ENCODE measurements around the gene RRAGC. TPM values are rescaled to one million over a fixed set of nuclear protein-coding genes. Genes with fewer than 3 reads are reported as not detected.
"Not testable (repeated sequence)": the region's sequence is repeated elsewhere in the genome, so short reads cannot be mapped to it uniquely, and the experiment has no call there.

The RRAGC gene
- total and polyA plus RNA-seq, 3 donors from 2014 or later, result 25.2 to 40.3 (median 29.5) TPM

DNA sequence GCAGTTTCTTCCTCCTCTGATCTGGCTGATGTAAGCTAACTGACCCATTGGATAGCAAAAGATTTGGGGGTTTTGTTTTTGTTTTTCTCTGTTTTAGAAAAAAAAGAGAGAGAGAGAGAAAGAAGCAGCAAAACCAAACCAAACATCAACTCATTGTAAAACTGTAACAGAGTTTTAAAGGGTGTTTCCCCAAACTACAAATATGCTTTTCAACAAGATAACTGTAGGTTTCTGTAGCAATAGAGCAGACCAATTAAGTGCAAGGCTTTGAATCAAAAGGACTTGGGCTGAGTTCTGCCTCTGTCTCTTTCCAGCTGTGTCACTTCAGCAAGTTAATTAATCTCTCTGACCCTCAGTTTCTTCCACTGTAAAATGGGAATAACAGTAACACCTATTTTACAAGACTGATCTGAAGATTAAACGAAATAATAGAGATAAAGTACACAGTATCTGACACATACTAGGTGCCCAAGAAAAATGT is 44.5 kb downstream of the RRAGC start:
- Histone ChIP-seq H3K4me3 (no peak overlapping the region), H3K36me3 (ENCODE audit: low read depth, missing control alignments) (no peaks in the 10 kb centered on the region), H3K9me3 (no peaks in the 10 kb centered on the region), H3K27ac (no peak overlapping the region), H3K4me1 (peaks cover 17% of the 10 kb centered on the region), H3K27me3 (no peaks in the 10 kb centered on the region)
- intact Hi-C loops (cut with DNase I; ENCODE audit: low total_unique reads), result no loop called here
- DNase-seq, result no peak
- TF ChIP-seq POLR2A (IDR thresholded peaks at IDR 0.05), result no peak
- no peak for TF ChIP-seq CTCF (IDR thresholded peaks at IDR 0.05)
- 72 to 88% methylated on average over 1 of the region's 1 CpG for WGBS, 2 donors

DNA sequence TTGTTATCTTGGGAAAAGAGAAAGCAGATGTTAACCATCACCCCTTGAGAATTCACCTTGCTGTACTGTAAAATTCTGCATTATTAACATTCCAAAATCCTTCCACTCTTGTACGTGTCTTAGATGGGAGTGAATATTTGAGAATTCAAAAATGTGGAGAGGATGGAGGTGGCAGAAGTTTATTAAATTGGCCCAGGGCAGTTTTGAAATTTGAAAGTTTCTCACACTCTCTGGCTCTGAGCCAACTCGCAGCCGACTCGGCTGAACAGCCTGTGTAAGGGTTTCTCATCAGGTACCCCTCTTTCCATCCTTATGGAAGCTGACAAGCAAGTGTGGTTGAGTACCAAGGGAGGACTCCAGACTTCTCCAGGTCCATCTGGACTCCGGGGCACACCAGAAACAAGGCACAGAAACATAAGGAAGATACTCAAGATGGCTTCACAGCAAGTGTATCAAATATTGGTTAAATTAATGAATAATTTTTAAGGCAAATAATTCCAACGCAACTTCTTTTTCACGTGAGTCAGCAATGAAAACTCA is 45.1 kb downstream of the RRAGC start:
- TF ChIP-seq CTCF (IDR thresholded peaks at IDR 0.05) (no peak), POLR2A (IDR thresholded peaks at IDR 0.05) (no peak)
- H3K4me1 ChIP-seq, result peaks cover 17% of the 10 kb centered on the region
- 57 to 64% methylated on average over 7 of the region's 7 CpGs for WGBS, 2 donors
- DNase-seq, result no peak
- H3K36me3 ChIP-seq (ENCODE audit: low read depth, missing control alignments), result no peaks in the 10 kb centered on the region
- no peak overlapping the region for H3K27ac ChIP-seq
- H3K9me3 ChIP-seq, result no peaks in the 10 kb centered on the region
- intact Hi-C loops (cut with DNase I; ENCODE audit: low total_unique reads), result no loop called here
- no peak overlapping the region for H3K4me3 ChIP-seq
- no peaks in the 10 kb centered on the region for H3K27me3 ChIP-seq

GRCh38 chr1:38812981-38813380 is 46.6 kb downstream of the RRAGC start:
- WGBS, 2 donors, result 70 to 72% methylated on average over 5 of the region's 5 CpGs
- H3K36me3 ChIP-seq (ENCODE audit: low read depth, missing control alignments), result no peaks in the 10 kb centered on the region
- DNase-seq, result no peak
- H3K4me3 ChIP-seq, result no peak overlapping the region
- H3K9me3 ChIP-seq, result no peaks in the 10 kb centered on the region
- no peak for TF ChIP-seq POLR2A (IDR thresholded peaks at IDR 0.05)
- H3K27ac ChIP-seq, result no peak overlapping the region
- peaks cover 14% of the 10 kb centered on the region for H3K4me1 ChIP-seq
- intact Hi-C loops (cut with DNase I; ENCODE audit: low total_unique reads), result no loop called here
- H3K27me3 ChIP-seq, result no peaks in the 10 kb centered on the region

- H3K27ac ChIP-seq; intact Hi-C loops (cut with DNase I; ENCODE audit: low total_unique reads); H3K36me3 ChIP-seq (ENCODE audit: low read depth, missing control alignments); H3K27me3 ChIP-seq; H3K4me3 ChIP-seq; H3K9me3 ChIP-seq; DNase-seq: not testable (repeated sequence)
- H3K4me1 ChIP-seq, result peaks cover 14% of the 10 kb centered on the region
- WGBS, 2 donors, result 72 to 77% methylated on average over 4 of the region's 4 CpGs
These were observed 48.1 kb downstream of the RRAGC start for GRCh38 chr1:38811466-38811865.

- Histone ChIP-seq H3K9me3 (no peaks in the 10 kb centered on the region), H3K27ac (no peak overlapping the region), H3K27me3 (no peaks in the 10 kb centered on the region), H3K4me1 (peaks cover 3% of the 10 kb centered on the region), H3K4me3 (no peak overlapping the region), H3K36me3 (ENCODE audit: low read depth, missing control alignments) (no peaks in the 10 kb centered on the region)
- no peak for DNase-seq
- TF ChIP-seq CTCF (IDR thresholded peaks at IDR 0.05) (no peak), POLR2A (IDR thresholded peaks at IDR 0.05) (no peak)
- 90 to 100% methylated on average over 1 of the region's 1 CpG for WGBS, 2 donors
- intact Hi-C loops (cut with DNase I; ENCODE audit: low total_unique reads), result no loop called here
These were observed 53.5 kb downstream of the RRAGC start for GRCh38 chr1:38806090-38806489.

DNA sequence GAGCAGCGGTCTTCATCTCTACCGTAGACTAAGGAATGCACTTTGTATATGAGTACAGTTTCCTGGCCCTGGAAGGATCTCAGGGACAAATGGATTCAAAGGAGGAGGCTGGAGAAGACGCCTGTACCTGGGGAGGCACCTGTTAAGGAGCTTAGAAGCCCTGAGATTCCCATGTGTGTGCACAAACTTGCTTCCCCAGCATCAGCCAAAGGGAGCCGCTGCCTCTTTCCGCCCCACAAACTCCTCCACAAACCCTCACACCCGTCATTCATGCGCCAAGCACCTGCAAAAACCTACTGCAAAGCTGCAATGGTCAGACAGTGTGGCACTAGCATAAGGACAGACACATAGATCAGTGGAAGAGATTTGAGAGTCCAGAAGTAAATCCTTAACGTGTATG is 54.5 kb downstream of the RRAGC start:
- H3K27ac ChIP-seq, result no peak overlapping the region
- H3K4me1 ChIP-seq, result peaks cover 3% of the 10 kb centered on the region
- no peaks in the 10 kb centered on the region for H3K36me3 ChIP-seq (ENCODE audit: low read depth, missing control alignments)
- H3K4me3 ChIP-seq, result no peak overlapping the region
- no peaks in the 10 kb centered on the region for H3K9me3 ChIP-seq
- intact Hi-C loops (cut with DNase I; ENCODE audit: low total_unique reads), result no loop called here
- DNase-seq, result no peak
- H3K27me3 ChIP-seq, result no peaks in the 10 kb centered on the region
- TF ChIP-seq POLR2A (IDR thresholded peaks at IDR 0.05) (no peak), CTCF (IDR thresholded peaks at IDR 0.05) (no peak)
- WGBS, 2 donors, result 37 to 68% methylated on average over 7 to 8 of the region's 8 CpGs

Measured in testis (tissue), 3 donors.